HCT116 (cell line): ENCODE measurements around the gene DNAJC1. TPM values are rescaled to one million over a fixed set of nuclear protein-coding genes. Genes with fewer than 3 reads are reported as not detected.

ENCODE experiments used
- ATAC-seq: fragments of 200-7000 bp; cut with Tn5 transposase; 2 replicates; pipeline ENCODE4 v1.9.1; 2020; ENCODE audit warnings: mild to moderate bottlenecking, moderate library complexity
- BruUV-seq: library from RNA; stranded (reverse); fragments of 400-500 nt; replicated peaks from 2 replicates; lab custom pipeline; 2021; lab: Mats Ljungman, UMichigan
- CTCF ChIA-PET: fragments of 300-600 bp; sonication (Branson Sonifier 250); formaldehyde crosslinking; loops from one replicate; lab custom pipeline; 2021; ENCODE audit warnings: antibody characterized with exemption; lab: Charles Lee
- POLR2A ChIA-PET: fragments of 300-600, 350-600 bp; sonication (Branson Sonifier 250); formaldehyde crosslinking; loops from one replicate; lab custom pipeline; 2021; ENCODE audit warnings: antibody characterized with exemption; lab: Charles Lee
- RAD21 ChIA-PET, 2 experiments: fragments of 300-600 bp; sonication (Branson Sonifier 250); formaldehyde crosslinking; loops; one replicate each; lab custom pipeline; 2023; ENCODE audit warnings: low total read pairs in 2 of 2; ENCODE audit not compliant: uncharacterized antibody in 2 of 2, unreplicated experiment in 2 of 2, low non-redundant PET in 1 of 2; lab: Charles Lee
- DNase-seq: peaks from one replicate; pipeline ENCODE4 v3.0.0-alpha.2; 2010; ENCODE audit warnings: low read depth, low spot score
- H2AFZ ChIP-seq: fragments of 200-600 bp; shearing (Covaris generic), sonication (generic); 2 replicates; pipeline ENCODE4 v1.6.1; 2017; ENCODE audit warnings: low read depth, mixed run types, mixed read lengths, antibody characterized with exemption, low read length; ENCODE audit not compliant: poor library complexity, severe bottlenecking
- H3K27ac ChIP-seq: 2 replicates; pipeline ENCODE4 v1.5.1; 2012; ENCODE audit warnings: low read depth, low read length
- H3K27me3 ChIP-seq: fragments of 200-600 bp; sonication (generic); 2 replicates; pipeline ENCODE4 v1.6.1; 2016; ENCODE audit warnings: mixed run types, low read length, mixed read lengths; ENCODE audit not compliant: insufficient read depth
- H3K36me3 ChIP-seq, 2 experiments: fragments of 200-500 bp in 1 of 2; fragments of 200-600 bp in 1 of 2; sonication (Bioruptor generic) in 1 of 2; sonication (generic) in 1 of 2; 2 replicates each; pipeline versions ENCODE4 v1.5.1 to v1.6.1; 2014 to 2016; ENCODE audit warnings: low read length in 2 of 2, inconsistent platforms in 1 of 2, mixed read lengths in 1 of 2, mixed run types in 1 of 2; ENCODE audit not compliant: insufficient read depth in 2 of 2, control insufficient read depth in 1 of 2
- H3K4me1 ChIP-seq, 2 experiments: fragments of 200-600 bp in 1 of 2; sonication (generic) in 1 of 2; 2 replicates each; pipeline versions ENCODE4 v1.5.1 to v1.6.1; 2012 to 2017; ENCODE audit warnings: low read length in 2 of 2, inconsistent platforms in 1 of 2, mild to moderate bottlenecking in 1 of 2, mixed read lengths in 1 of 2, mixed run types in 1 of 2, moderate library complexity in 1 of 2; ENCODE audit not compliant: insufficient read depth in 2 of 2, control insufficient read depth in 1 of 2
- H3K4me2 ChIP-seq: fragments of 200-600 bp; sonication (generic); 2 replicates; pipeline ENCODE4 v1.6.1; 2017; ENCODE audit warnings: mixed run types, low read length, mixed read lengths
- H3K4me3 ChIP-seq, 2 experiments: fragments of 200-600 bp in 1 of 2; sonication (generic) in 1 of 2; replicated peaks in 1 of 2; 2 replicates each; pipeline ENCODE4 v1.5.1; 2011 to 2016; ENCODE audit warnings: low read length in 2 of 2, control low read depth in 1 of 2, low read depth in 1 of 2, mild to moderate bottlenecking in 1 of 2, mixed read lengths in 1 of 2, mixed run types in 1 of 2
- H3K79me2 ChIP-seq: fragments of 200-600 bp; sonication (generic); 2 replicates; pipeline ENCODE4 v1.6.1; 2017; ENCODE audit warnings: mild to moderate bottlenecking, mixed run types, low read length, moderate library complexity, mixed read lengths; ENCODE audit not compliant: insufficient read depth
- H3K9ac ChIP-seq: fragments of 200-600 bp; sonication (generic); 2 replicates; pipeline ENCODE4 v1.6.1; 2016; ENCODE audit warnings: low read length, mixed read lengths
- H3K9me2 ChIP-seq: fragments of 200-600 bp; sonication (generic), shearing (Covaris generic); 2 replicates; pipeline ENCODE4 v1.6.1; 2017; ENCODE audit warnings: mixed run types, mild to moderate bottlenecking, moderate library complexity; ENCODE audit not compliant: insufficient read depth
- H3K9me3 ChIP-seq, 2 experiments: fragments of 200-500 bp in 1 of 2; fragments of 200-600 bp in 1 of 2; sonication (Bioruptor generic) in 1 of 2; sonication (generic) in 1 of 2; 2 replicates each; pipeline ENCODE4 v1.6.1; 2014 to 2017; ENCODE audit warnings: low read length in 2 of 2, mixed read lengths in 2 of 2, inconsistent platforms in 1 of 2, low read depth in 1 of 2, mild to moderate bottlenecking in 1 of 2, mixed run types in 1 of 2, moderate library complexity in 1 of 2; ENCODE audit not compliant: control insufficient read depth in 1 of 2, insufficient read depth in 1 of 2
- H4K20me1 ChIP-seq: fragments of 200-600 bp; sonication (generic), shearing (Covaris generic); 2 replicates; pipeline ENCODE4 v1.6.1; 2017; ENCODE audit warnings: mixed run types, mild to moderate bottlenecking, moderate library complexity; ENCODE audit not compliant: insufficient read depth
- CBX3 ChIP-seq: IDR thresholded peaks from 2 replicates; pipeline ENCODE4 v1.6.1; 2012; ENCODE audit warnings: low read depth
- ELF1 ChIP-seq: IDR thresholded peaks from 2 replicates; pipeline ENCODE4 v1.6.1; 2012; ENCODE audit warnings: low read depth, borderline replicate concordance
- EZH2 ChIP-seq: fragments of 200-600 bp; sonication (generic); IDR thresholded peaks from 2 replicates; pipeline ENCODE4 v1.6.1; 2017; ENCODE audit warnings: antibody characterized with exemption, mixed run types
- FOSL1 ChIP-seq: IDR thresholded peaks from 2 replicates; pipeline ENCODE4 v1.6.1; 2012; ENCODE audit warnings: low read depth
- POLR2A ChIP-seq: IDR thresholded peaks from 2 replicates; pipeline ENCODE4 v1.7.0; 2011; ENCODE audit warnings: borderline replicate concordance; ENCODE audit not compliant: insufficient read depth, insufficient read length; ENCODE audit errors: extremely low read depth
- POLR2AphosphoS5 ChIP-seq: IDR thresholded peaks from 2 replicates; pipeline ENCODE4 v1.6.1; 2011; ENCODE audit warnings: mild to moderate bottlenecking, low read depth, low read length, moderate library complexity
- REST ChIP-seq: IDR thresholded peaks from 2 replicates; pipeline ENCODE4 v1.6.1; 2012; ENCODE audit warnings: low read depth
- SIN3A ChIP-seq: IDR thresholded peaks from 2 replicates; pipeline ENCODE4 v1.6.1; 2012; ENCODE audit warnings: low read depth
- TCF7L2 ChIP-seq: IDR thresholded peaks from 2 replicates; pipeline ENCODE4 v1.7.0; 2011; ENCODE audit warnings: borderline replicate concordance, inconsistent platforms; ENCODE audit not compliant: insufficient read depth, insufficient read length; ENCODE audit errors: extremely low read depth
- YY1 ChIP-seq: IDR thresholded peaks from 2 replicates; pipeline ENCODE4 v1.6.1; 2011; ENCODE audit warnings: low read length, low read depth, moderate library complexity, mild to moderate bottlenecking; ENCODE audit not compliant: insufficient replicate concordance; ENCODE audit errors: extremely low read depth
- intact Hi-C: fragments of 100-400 bp; cut with micrococcal nuclease; formaldehyde crosslinking; loops from 2 replicates; pipeline ENCODE4 v1.10.0; 2022
- total RNA-seq: library from RNA; stranded (reverse); gene quantifications from one replicate; pipeline ENCODE4 v1.2.1, GENCODE V29; 2021; ENCODE audit not compliant: unreplicated experiment
- TF ChIP-seq, protein P1 (sequence below): IDR thresholded peaks from 2 replicates; pipeline ENCODE4 v1.6.1; 2011; ENCODE audit warnings: mild to moderate bottlenecking, low read length, moderate library complexity; ENCODE audit not compliant: insufficient replicate concordance; ENCODE audit errors: extremely low read depth

Gene DNAJC1
- total RNA-seq, 1 experiment from 2014 or later: 17.9 TPM

- intact Hi-C loops: no loop called here
- H3K4me2 ChIP-seq: no peak overlapping the region
- no peak overlapping the region for H3K27ac ChIP-seq
- H3K9me2 ChIP-seq: no peaks in the 10 kb centered on the region
- no peaks in the 10 kb centered on the region for H3K27me3 ChIP-seq
- H2AFZ ChIP-seq: no peak overlapping the region
- no peaks in the 10 kb centered on the region for H3K4me1 ChIP-seq
- H3K79me2 ChIP-seq: no peaks in the 10 kb centered on the region
- H4K20me1 ChIP-seq: no peaks in the 10 kb centered on the region
- H3K36me3 ChIP-seq: no peaks in the 10 kb centered on the region
- no peaks in the 10 kb centered on the region for H3K9me3 ChIP-seq
- no peak overlapping the region for H3K4me3 ChIP-seq
- no TSS peak for BruUV-seq
- ATAC-seq: no peak
- no peak for DNase-seq
- CTCF ChIA-PET: no interaction called here
- POLR2A ChIA-PET: no interaction called here
- H3K9ac ChIP-seq: no peak overlapping the region
- RAD21 ChIA-PET: no interaction called here
- TF ChIP-seq, protein P1, sequence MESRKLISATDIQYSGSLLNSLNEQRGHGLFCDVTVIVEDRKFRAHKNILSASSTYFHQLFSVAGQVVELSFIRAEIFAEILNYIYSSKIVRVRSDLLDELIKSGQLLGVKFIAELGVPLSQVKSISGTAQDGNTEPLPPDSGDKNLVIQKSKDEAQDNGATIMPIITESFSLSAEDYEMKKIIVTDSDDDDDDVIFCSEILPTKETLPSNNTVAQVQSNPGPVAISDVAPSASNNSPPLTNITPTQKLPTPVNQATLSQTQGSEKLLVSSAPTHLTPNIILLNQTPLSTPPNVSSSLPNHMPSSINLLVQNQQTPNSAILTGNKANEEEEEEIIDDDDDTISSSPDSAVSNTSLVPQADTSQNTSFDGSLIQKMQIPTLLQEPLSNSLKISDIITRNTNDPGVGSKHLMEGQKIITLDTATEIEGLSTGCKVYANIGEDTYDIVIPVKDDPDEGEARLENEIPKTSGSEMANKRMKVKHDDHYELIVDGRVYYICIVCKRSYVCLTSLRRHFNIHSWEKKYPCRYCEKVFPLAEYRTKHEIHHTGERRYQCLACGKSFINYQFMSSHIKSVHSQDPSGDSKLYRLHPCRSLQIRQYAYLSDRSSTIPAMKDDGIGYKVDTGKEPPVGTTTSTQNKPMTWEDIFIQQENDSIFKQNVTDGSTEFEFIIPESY: no peak
- no peak for TF ChIP-seq EZH2
- no peak for TF ChIP-seq POLR2A
- TF ChIP-seq SIN3A: no peak
- TF ChIP-seq POLR2AphosphoS5: no peak
- TF ChIP-seq YY1: no peak
- TF ChIP-seq ELF1: no peak
- TF ChIP-seq FOSL1: no peak
- no peak for TF ChIP-seq CBX3
- TF ChIP-seq TCF7L2: no peak
- TF ChIP-seq REST: no peak
Measured at GRCh38 chr10:21797984-21798765, 205.4 kb downstream of the DNAJC1 start.
